Epithelial cell of prostate (primary cell): ENCODE data around the gene APOBEC3G.

ENCODE experiments used
- DNase-seq: peaks from one replicate; pipeline ENCODE4 v3.0.0-alpha.2; 2011; ENCODE audit warnings: low read depth, low spot score
- H3K27ac ChIP-seq: fragments of 450-650 bp; 2 replicates; pipeline ENCODE4 v1.5.1; 2017; ENCODE audit warnings: mild to moderate bottlenecking

Gene APOBEC3G

DNA sequence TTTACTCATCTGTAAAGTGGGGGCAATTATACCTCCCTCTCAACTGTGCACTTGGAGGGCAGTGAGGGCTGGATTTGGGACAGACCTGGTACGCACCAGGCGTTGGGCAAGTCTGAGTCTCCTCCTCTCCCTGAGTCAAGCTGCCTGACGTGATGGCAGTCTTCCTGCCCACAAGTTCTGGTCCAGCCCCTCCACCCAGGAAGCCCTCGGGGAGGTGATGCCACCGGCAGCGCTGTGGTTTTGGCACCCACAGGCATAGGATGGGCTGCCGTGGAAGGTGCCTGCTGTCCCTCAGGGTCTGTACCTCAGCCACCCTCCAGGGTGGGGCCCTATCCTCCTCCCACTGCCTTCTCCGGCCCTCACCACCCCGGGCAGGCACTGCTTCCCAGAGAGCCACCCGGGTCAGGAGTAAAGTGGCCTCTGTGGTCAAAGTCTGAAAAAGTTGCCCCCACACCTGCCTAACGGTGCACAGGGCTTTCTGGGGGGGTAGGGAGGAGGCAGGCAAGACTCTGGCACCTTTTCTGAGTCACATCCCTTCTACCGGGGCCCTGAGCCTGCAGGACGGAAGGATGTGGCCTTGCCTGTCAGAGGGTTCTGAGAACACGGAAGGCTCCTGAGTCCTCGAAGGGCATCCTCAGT, 13.5 kb downstream of the APOBEC3G start:
- H3K27ac ChIP-seq = peak overlapping the region; percentile 68
- peak; percentile 70 for DNase-seq

DNA sequence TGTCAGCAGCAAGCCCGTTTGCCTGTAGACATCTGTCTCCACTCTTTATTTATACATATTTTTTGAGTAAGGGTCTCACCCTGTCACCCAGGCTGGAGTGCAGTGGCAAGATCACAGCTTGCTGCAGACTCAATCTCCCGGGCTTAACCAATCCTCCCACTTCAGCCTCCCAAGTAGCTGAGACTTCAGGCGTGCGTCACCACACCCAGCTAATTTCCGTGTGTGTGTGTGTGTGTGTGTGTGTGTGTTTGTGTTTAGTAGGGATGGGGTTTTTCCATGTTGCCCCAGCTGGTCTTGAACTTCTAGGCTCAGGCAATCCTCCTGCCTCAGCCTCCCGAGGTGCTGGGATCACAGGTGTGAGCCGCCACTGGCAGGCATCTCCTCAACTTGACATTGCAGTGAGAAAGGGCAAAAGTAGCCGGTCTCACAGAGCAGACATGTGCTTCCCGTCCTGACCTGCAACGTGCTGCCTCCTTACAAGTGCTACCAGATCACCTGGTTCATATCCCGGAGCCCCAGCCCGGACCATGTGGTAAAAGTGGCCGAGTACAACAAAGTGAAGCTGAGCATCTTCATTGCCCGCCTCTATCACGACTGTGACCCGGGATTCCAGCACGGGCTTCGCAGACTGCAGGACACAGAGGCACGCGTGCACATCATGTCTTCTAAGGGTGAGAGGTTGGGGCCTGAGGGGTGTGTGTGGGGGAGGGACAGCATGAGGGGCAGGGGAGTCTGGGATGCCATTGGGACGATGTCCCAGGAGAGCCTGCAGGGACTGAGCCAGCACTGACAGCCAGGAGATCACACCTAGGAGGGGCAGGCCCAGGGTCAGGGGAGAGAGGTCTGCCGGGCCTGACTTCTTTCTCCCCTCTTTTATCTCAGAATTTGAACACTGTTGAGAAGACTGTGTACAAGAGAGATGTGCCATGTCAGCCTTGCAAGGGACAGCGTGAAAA, 14.3 kb downstream of the APOBEC3G start:
- H3K27ac ChIP-seq = peak overlapping the region; percentile 68
- DNase-seq = no peak

DNA sequence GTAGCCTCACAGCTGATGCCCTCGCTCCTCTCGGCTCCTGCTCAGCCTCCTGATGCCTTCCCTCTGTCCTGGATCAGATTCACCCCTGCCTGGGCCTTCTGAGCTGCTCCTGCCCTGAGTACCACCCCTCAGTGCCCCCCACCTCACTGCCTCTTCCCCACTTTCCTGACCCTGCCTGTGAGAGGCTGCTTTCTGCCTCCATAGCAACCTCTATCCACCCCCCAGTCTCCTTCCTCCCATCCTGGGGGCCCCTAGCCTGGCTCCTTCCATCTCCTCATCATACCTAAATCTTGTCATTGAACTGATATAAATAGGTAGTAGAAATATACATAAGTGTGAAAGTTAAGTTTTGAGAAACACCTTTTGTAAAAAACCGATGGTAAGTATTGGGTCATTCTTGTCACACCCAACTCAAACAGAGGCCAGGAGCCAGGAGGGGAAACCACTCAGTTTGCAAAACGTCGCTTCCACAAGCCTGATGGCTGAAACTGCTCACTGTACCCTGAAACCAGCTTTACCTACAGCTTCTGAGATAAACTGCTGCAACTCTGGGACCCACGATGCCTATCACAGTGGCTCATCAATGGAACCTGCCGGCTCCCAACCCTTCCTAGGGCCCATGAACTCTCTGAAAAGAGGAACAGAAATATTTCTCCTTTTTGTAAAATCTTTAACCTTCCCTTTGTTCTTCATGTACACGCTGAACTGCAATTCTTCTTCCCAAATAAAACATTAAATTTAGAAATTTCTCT, 15.2 kb downstream of the APOBEC3G start:
- DNase-seq = no peak
- H3K27ac ChIP-seq = no peak overlapping the region

DNA sequence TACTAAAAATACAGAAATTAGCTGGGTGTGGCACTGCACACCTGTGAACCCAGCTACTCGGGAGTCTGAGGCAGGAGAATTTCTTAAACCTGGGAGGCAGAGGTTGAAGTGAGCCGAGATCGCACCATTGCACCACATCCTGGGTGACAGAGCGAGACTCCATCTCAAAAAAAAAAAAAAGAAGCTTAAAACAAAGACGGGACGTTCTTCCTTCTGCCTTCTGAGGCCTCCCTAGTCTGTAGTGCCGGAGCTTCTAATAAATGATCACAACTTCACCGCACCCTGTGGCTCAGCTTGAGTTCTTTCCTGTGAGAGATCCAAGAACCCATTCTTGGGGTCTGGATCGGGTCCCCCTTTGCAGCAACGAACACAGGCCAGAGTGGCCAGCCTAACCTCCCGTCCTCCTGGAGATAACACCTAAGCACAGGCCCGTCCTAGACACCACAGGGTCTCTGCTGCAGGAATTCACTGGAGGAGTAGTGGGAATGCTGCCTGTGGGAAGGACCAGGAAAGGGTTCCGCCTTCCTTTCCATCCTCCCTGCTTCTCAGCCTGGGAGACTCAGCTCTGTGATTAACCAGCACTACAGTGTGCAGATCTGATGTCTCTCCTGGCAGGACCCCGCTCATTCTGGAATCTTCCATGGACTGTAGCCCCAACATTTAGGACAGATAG, 17.8 kb downstream of the APOBEC3G start:
- DNase-seq = no peak
- H3K27ac ChIP-seq = no peak overlapping the region

DNA sequence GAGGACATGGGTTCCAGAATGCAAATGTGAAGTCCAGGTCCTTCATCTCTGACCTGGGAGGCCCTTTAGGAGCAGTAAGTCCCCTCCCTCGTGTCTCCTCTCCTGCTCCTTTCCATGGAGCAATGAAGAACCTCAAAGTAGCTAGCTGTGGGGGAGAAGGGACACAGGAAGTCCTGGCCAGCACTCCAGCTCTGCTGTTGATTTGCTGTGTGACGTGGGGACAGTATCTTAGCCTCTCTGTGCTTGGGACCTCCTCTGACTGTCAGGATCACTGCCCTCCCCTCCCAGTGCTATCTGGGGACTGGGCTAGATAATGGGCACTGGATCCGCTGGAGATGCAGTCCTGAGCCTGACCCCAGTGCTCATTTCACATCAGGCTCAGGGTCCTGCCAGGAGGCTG, 18.9 kb downstream of the APOBEC3G start:
- H3K27ac ChIP-seq = no peak overlapping the region
- DNase-seq = no peak

DNA sequence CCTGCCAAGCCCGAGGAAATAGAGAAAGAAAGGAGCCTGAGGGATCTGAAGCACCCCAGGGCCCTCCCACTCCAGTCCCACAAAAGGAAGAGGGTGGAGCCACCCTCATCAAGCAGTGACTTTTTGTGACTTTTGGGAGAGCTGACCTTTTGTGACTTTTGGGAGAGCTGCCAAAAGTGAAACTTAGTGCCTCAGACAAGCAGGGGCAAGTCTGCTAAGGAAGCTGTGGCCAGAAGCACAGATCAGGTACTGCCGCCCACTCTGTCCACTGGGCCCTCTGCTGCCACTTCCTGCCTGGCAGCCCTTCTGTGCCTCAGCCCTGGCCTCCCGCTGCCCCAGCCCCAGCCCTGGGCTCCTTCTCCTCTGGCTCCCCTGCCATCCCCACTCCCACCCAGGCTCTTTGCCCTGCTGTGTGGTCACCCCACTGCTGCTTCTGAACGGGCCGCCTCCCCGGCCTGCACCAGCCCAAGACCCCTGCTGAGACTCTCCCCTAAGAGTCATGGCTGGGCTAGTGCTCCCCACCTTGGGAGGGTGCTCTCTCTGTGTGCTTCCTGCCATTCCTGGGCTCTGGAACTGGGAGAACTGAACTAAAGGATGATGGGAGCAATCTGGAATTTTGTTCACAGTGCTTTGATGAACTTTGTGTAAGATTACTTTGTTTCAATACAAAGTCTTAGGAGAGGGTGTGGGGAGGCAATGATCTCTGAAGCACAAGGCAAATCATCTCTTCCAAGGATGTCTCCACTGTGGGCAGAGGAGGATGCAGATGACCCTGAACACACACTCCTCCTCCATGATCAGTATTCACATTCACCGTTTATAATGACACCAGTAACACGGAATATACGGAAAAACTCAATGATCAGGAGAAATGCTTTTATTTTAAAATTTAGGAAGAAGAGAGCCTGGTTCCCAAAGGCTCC, 20.3 kb downstream of the APOBEC3G start, which contains the start of gene APOBEC3H:
Gene APOBEC3H, plus strand, starts transcription at position 147 of the 923 bp plus-strand sequence. CDS start 3,035 bp downstream, outside the sequence.
- H3K27ac ChIP-seq = peak within 1 kb of the TSS; percentile 81
- DNase-seq = peak; percentile 36

DNA sequence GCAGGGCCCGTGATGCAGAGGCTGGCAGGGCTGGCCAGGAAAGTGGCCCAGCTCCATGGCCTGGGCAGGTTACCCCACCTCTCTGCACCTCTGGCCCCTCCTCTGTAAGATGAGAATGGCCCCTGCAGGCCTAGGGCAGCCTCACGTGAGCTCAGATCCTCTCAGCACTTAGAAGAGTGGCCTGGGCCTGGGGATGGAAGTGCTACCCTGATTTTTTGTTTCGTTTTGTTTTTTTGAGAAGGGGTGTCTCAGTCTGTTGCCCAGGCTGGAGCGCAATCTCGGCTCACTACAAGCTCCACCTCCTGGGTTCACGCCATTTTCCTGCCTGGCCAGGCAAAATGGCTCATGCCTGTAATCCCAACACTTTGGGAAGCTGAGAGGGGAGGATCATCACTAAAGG, 21.0 kb downstream of the APOBEC3G start:
- H3K27ac ChIP-seq = peak overlapping the region; percentile 81
- no peak for DNase-seq

DNA sequence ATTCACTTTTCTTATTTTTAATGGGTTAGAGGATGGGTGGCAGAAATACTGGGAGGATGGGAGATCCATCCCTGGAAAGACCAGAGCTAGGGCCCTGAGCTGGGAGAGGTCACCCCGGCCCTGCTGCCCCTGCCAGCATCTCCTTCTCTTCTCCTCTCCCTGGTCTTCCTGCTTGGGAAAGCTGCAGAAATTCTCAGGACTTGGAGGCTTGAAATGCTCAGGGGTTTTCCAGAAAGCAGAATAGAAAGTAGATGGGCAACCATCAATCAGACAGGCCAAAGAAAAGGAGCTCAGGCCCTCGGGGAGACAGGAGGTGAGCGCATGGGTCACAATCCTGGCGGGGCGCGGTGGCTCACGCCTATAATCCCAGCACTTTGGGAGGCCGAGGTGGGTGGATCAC, 21.5 kb downstream of the APOBEC3G start:
- peak overlapping the region; percentile 81 for H3K27ac ChIP-seq
- DNase-seq = no peak

DNA sequence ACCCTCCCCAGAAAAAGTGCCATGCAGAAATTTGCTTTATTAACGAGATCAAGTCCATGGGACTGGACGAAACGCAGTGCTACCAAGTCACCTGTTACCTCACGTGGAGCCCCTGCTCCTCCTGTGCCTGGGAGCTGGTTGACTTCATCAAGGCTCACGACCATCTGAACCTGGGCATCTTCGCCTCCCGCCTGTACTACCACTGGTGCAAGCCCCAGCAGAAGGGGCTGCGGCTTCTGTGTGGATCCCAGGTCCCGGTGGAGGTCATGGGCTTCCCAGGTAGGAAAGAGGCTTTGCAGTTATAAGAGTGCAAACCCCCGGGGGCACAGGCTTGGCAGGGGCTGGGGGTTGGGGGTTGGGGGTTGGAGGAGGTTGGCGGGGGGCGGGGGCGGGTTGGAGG, 24.2 kb downstream of the APOBEC3G start:
- no peak for DNase-seq
- H3K27ac ChIP-seq = no peak overlapping the region

DNA sequence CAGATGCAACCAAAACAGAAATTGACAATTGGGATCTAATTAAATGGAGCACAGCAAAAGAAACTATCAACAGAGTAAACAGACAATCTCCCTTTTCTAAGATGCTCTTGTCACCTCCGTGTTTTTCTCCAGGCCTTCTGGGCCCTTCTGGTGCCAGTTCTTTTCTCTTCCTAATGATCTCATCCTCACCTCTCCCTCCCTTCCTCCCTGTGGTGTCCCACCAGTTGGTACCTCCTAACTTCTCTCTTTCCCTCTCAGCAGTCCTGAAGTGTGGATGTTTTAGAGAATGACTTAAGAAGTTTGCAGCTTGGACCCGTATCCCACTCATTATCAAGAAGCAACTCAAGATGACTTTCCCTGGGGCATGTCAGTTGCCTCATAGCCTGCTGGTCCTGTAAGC, 26.4 kb downstream of the APOBEC3G start:
- no peak overlapping the region for H3K27ac ChIP-seq
- DNase-seq = no peak

DNA sequence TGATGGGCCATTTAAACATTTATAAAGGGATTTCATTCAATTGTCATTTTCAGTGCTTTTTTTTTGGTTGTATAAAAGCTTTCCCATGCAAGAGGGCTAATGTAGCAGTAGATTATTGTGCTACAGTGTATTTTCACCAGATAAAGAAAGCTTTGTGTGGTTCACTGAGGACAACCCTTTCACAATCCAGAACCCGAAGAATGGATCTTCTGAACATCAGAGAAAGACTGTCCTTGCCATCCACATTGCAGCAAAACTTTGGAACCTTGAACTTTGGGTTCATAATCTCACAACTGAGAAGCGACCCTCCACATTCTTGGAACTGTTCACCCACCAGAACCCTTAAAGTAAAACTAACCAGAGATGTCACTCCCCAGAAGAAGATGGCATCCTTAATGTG, 29.3 kb downstream of the APOBEC3G start:
- no peak for DNase-seq
- H3K27ac ChIP-seq = no peak overlapping the region

DNA sequence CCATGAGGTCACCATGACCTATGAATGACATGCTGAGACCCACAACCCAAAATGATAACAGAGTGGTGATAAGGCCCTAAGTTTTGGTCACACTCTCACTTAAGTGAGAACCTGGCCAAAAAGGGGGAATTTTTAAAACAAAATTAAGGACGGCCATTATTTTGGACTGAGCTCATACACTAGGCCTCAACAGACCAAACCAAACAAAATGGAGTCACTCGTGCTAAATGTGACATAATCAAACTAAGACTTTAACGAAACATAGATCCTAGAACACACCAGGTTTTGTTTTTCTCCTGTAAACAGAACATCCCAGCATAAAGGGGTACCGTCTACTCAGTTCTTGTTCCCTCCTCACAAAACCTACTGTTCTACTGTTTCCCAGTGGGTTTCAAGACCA, 31.4 kb downstream of the APOBEC3G start:
- no peak for DNase-seq
- H3K27ac ChIP-seq = no peak overlapping the region

DNA sequence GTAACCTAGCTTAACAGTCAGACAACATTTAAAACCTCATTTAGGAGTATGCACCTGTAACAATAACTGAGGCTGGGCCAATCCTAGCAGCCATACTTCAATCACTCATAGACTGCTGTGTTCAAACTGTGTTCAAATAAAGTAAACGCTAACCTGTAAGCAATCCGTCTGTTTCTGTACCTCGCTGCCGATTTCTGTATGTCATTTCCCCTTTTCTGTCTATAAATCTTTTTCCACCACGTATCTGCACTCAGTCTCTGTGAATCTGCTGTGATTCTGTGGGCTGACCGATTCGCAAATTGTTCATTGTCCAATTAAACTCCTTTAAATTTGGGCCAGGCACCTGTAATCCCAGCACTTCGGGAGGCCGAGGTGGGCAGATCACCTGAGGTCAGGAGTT, 32.3 kb downstream of the APOBEC3G start:
- no peak overlapping the region for H3K27ac ChIP-seq
- DNase-seq = no peak

DNA sequence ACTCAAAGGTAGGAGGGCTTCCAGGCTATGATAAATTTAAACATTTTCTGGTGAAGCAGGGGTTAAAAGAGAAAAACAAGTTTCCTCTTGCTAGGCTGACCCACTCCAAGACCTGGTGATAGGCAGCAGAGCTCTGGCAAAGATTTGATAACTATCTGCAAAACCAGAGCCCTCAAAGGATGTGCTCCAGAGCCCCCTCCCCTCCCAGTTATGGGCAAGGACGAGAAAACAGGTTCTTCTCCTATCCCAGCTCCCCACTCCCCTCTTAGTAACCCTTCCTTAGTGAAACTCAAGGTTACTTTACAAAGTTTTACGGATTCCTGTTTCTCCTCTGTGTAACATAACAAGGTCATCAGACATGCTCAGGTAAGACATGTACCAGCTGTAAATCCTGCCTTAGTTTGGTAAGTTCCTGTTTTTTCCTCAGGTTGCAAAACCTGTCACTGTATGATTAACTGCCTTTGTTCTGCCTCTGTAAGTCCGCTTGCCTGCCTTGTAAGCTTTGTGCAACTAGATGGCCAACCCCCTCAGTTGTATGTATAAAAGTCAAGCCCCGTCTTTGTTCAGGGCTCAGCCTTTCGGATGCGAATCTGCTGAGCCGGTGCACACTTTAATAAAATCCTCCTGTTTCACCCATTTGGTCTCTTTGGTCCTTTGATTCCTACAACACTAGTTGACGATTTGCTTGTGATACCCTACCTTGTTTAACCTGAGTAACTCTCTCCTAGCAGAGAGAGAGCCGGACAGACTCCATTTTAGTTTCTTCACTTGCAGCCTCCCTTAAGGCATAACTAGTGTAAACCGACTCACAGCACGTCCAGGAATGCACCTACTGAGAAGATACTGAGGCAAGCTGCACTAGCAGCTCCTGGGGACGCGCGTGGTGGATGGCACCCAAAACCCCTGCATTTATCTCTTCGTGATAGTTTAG, 33.8 kb downstream of the APOBEC3G start:
- peak; percentile 66 for DNase-seq
- H3K27ac ChIP-seq = peak overlapping the region; percentile 21

DNA sequence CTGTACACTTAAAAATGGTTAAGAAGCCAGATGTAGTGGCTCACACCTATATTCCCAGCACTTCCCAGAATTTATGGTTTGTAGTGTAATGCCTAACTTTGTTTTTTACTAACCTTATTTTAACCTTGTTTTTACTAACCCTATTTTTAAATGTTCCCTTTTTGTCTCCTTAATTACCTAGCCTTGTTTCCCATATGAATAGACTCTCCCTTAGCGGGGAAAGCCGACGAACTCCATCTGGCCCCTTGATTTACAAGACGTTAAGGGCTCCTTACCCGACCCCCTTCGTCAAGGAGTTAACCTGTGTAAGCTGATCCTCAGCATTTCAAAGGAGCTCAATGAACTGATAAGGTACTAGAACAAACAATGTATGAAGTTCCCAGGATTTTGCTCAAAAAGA, 37.0 kb downstream of the APOBEC3G start:
- DNase-seq = no peak
- peak overlapping the region; percentile 41 for H3K27ac ChIP-seq

DNA sequence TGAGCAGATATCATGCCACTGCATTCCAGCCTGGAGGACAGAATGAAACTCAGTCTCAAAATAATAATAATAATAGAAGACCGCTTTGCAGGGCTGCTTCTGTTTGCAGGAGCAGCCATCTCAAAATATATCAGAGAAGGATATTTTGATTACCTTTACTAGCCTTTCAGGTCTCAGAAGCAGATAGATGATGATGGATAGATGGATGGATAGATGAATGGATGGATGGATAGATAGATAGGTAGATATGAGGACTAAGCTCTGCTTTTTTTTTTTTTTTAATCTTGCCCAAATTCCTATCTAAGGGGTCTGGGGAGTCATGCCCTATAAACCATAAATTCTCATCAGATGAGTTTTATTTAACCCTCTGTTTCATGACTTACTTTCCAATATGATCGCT, 38.5 kb downstream of the APOBEC3G start:
- no peak for DNase-seq
- H3K27ac ChIP-seq = no peak overlapping the region

DNA sequence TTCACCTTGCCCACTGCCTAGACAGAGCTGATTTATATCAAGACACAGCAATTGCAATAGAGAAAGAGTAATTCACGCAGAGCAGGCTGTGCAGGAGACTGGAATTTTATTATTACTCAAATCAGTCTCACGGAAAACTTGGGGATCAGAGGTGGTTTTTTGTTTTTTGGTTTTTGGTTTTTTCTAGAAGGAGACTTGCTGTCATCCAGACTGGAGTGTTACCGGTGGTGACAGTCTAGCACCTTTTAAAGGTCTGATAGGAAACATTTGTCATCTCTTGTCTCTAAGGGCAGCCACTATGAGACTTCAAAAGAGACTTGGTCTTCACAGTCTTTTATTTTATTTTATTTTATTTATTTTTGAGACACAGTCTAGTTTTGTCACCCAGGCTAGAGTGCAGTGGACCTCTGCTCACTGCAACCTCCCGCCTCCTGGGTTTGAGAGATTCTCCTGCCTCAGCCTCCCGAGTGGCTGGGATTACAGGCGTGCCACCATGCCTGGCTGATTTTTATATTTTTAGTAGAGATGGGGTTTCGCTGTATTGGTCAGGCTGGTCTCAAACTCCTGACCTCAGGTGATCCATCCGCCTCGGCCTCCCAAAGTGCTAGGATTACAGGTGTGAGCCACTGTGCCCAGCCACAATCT, 39.0 kb downstream of the APOBEC3G start:
- no peak for DNase-seq
- no peak overlapping the region for H3K27ac ChIP-seq
